GM12891 (cell line): ENCODE results near the gene GGACT.

Source experiments
- PAX5 ChIP-seq: IDR thresholded peaks from 2 replicates; pipeline ENCODE4 v1.6.1; 2011; ENCODE audit warnings: low read length, moderate library complexity, mild to moderate bottlenecking; ENCODE audit not compliant: insufficient read depth, severe bottlenecking
- POLR2A ChIP-seq: IDR thresholded peaks from 2 replicates; pipeline ENCODE4 v1.6.1; 2011; ENCODE audit warnings: low read depth, low read length, control low read depth
- POLR2AphosphoS5 ChIP-seq: IDR thresholded peaks from 2 replicates; pipeline ENCODE4 v1.6.1; 2011; ENCODE audit warnings: low read depth, low read length, control low read depth
- POU2F2 ChIP-seq: IDR thresholded peaks from 2 replicates; pipeline ENCODE4 v1.6.1; 2011; ENCODE audit warnings: low read depth, mild to moderate bottlenecking, control low read depth, low read length, moderate library complexity
- SPI1 ChIP-seq: IDR thresholded peaks from 2 replicates; pipeline ENCODE4 v1.6.1; 2011; ENCODE audit warnings: low read depth, low read length, control low read depth
- TAF1 ChIP-seq: IDR thresholded peaks from 2 replicates; pipeline ENCODE4 v1.6.1; 2011; ENCODE audit warnings: low read depth, low read length, control low read depth

- TF ChIP-seq POLR2AphosphoS5 (no peak), POLR2A (no peak), TAF1 (no peak), PAX5 (no peak), POU2F2 (no peak), SPI1 (no peak)
These were observed 49.2 kb upstream of the GGACT start for GRCh38 chr13:100637796-100638195.
